GM18498 (cell line): ENCODE measurements around the gene DBX1.
"Not testable (repeated sequence)": the region's sequence is repeated elsewhere in the genome, so short reads cannot be mapped to it uniquely, and the experiment has no call there.

Source experiments
- ATAC-seq: cut with Tn5 transposase; IDR thresholded peaks from one replicate; pipeline ENCODE4 v1.9.1; 2021; ENCODE audit warnings: mild to moderate bottlenecking, moderate library complexity; ENCODE audit not compliant: unreplicated experiment

The DBX1 gene

GRCh38 chr11:20161923-20162744, 1.9 kb upstream of the DBX1 start:
- ATAC-seq = no peak

GRCh38 chr11:20161230-20161918, 1.1 kb upstream of the DBX1 start:
- no peak for ATAC-seq

- ATAC-seq = no peak
Observed at GRCh38 chr11:20159466-20160381, 551 bp downstream of the DBX1 start.

- no peak for ATAC-seq
Observed at GRCh38 chr11:20158597-20159257, 1.5 kb downstream of the DBX1 start.

GRCh38 chr11:20157728-20158127, 2.5 kb downstream of the DBX1 start:
- no peak for ATAC-seq

GRCh38 chr11:20156876-20157613, 3.2 kb downstream of the DBX1 start:
- no peak for ATAC-seq

- no peak for ATAC-seq
Observed at GRCh38 chr11:20156280-20156875, 3.9 kb downstream of the DBX1 start.

- ATAC-seq = no peak
Observed at GRCh38 chr11:20155683-20156279, 4.5 kb downstream of the DBX1 start.

- no peak for ATAC-seq
Observed at GRCh38 chr11:20154381-20154780, 5.9 kb downstream of the DBX1 start.

GRCh38 chr11:20138707-20139106, 21.6 kb downstream of the DBX1 start:
- no peak for ATAC-seq

- ATAC-seq = no peak
Observed at GRCh38 chr11:20137637-20138036, 22.6 kb downstream of the DBX1 start.

- ATAC-seq = no peak
Observed at GRCh38 chr11:20134991-20135736, 25.1 kb downstream of the DBX1 start.

GRCh38 chr11:20132667-20133039, 27.6 kb downstream of the DBX1 start:
- ATAC-seq = no peak

- ATAC-seq = peak; percentile 45
Observed at GRCh38 chr11:20131788-20132666, 28.2 kb downstream of the DBX1 start.

- ATAC-seq = no peak
Observed at GRCh38 chr11:20129665-20130064, 30.6 kb downstream of the DBX1 start.

- not testable (repeated sequence) for ATAC-seq
Observed at GRCh38 chr11:20128528-20128825, 31.8 kb downstream of the DBX1 start.

- peak; percentile 79 for ATAC-seq
Observed at GRCh38 chr11:20127671-20128527, 32.4 kb downstream of the DBX1 start.
